GM21423 (cell line): Measurements from ENCODE around the gene CXCL6.

Source experiments
- ATAC-seq: cut with Tn5 transposase; IDR thresholded peaks from one replicate; pipeline ENCODE4 v1.9.1; 2021; ENCODE audit warnings: mild to moderate bottlenecking, moderate library complexity; ENCODE audit not compliant: unreplicated experiment

CXCL6 gene

GRCh38 chr4:73836373-73837279 lies at the start of gene CXCL6:
Gene CXCL6 (plus strand): TSS chr4:73836678. CDS start chr4:73836751, 73 bp downstream.
- no peak for ATAC-seq

GRCh38 chr4:73788411-73788810 lies 48.1 kb upstream of the CXCL6 start:
- no peak for ATAC-seq

- ATAC-seq, result no peak
Observed at GRCh38 chr4:73798842-73799241, 37.6 kb upstream of the CXCL6 start.

- ATAC-seq, result no peak
Observed at GRCh38 chr4:73800206-73800605, 36.3 kb upstream of the CXCL6 start.

- ATAC-seq, result no peak
Observed at GRCh38 chr4:73801692-73802091, 34.8 kb upstream of the CXCL6 start.

- no peak for ATAC-seq
Observed at GRCh38 chr4:73803213-73803612, 33.3 kb upstream of the CXCL6 start.

GRCh38 chr4:73810191-73810590 lies 26.3 kb upstream of the CXCL6 start:
- ATAC-seq, result no peak

GRCh38 chr4:73811841-73812240 lies 24.6 kb upstream of the CXCL6 start:
- no peak for ATAC-seq

- no peak for ATAC-seq
Observed at GRCh38 chr4:73814679-73815078, 21.8 kb upstream of the CXCL6 start.

GRCh38 chr4:73815145-73815544 lies 21.3 kb upstream of the CXCL6 start:
- ATAC-seq, result no peak

- ATAC-seq, result no peak
Observed at GRCh38 chr4:73816814-73817213, 19.7 kb upstream of the CXCL6 start.

- no peak for ATAC-seq
Observed at GRCh38 chr4:73817341-73817740, 19.1 kb upstream of the CXCL6 start.

GRCh38 chr4:73821325-73821724 lies 15.2 kb upstream of the CXCL6 start:
- no peak for ATAC-seq

- no peak for ATAC-seq
Observed at GRCh38 chr4:73822389-73822788, 14.1 kb upstream of the CXCL6 start.

GRCh38 chr4:73822812-73823504 lies 13.5 kb upstream of the CXCL6 start:
- ATAC-seq, result no peak

GRCh38 chr4:73823760-73824159 lies 12.7 kb upstream of the CXCL6 start:
- ATAC-seq, result no peak

- no peak for ATAC-seq
Observed at GRCh38 chr4:73828956-73829355, 7.5 kb upstream of the CXCL6 start.

GRCh38 chr4:73831569-73831968 lies 4.9 kb upstream of the CXCL6 start:
- no peak for ATAC-seq

- ATAC-seq, result no peak
Observed at GRCh38 chr4:73832651-73833237, 3.7 kb upstream of the CXCL6 start.

GRCh38 chr4:73839071-73839470 lies 2.6 kb downstream of the CXCL6 start:
- ATAC-seq, result no peak

- ATAC-seq, result no peak
Observed at GRCh38 chr4:73839715-73840114, 3.2 kb downstream of the CXCL6 start.
